ENCODE measurements around the gene AMY1A. TPM values are rescaled to one million over a fixed set of nuclear protein-coding genes. Genes with fewer than 3 reads are reported as not detected.

AMY1A gene
- total RNA-seq, result not detected

DNA sequence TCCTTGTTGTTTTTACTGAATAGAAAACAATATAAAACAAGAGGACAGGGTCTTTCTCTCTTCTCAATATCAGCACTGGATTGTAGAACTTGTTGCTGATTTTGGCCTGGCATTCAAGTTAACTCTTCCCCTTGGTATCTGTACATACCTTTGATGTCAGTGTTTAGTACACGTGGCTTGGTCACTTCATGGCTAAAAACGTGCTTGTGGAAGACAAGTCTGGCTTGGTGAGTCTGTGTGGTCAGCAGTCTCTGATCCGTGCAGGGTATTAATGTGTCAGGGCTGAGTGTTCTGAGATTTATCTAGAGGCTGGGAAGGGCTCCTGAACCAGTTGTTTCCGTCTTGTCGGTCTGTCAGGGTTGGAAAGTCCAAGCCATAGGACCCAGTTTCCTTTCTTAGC, at the start of gene AMY1A:
AMY1A (plus strand) TSS at position 301 of the 400 bp plus-strand sequence. CDS start 571 bp downstream, outside the sequence.

DNA sequence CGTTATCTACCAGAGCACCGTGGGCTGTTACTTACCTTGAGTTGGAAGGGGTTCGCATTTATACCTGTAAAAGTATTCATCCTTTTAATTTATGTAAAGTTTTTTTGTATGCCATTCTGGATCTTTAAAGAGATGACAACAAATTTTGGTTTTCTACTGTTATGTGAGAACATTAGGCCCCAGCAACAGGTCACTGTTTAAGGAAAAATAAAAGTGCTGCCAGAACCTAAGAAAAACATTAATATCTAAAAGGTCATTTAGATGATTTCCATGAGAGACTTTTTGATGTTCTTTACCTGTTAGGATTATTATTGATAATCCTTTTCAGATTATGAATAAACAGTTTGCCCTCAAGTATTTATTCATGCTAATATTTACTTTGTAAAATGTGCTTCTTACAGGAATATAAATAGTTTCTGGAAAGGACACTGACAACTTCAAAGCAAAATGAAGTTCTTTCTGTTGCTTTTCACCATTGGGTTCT, 38.5 kb upstream of the AMY1A start, which contains the start of gene AMY2A:
AMY2A (plus strand) TSS at position 434 of the 484 bp plus-strand sequence; CDS start at position 448, 14 bp downstream.

DNA sequence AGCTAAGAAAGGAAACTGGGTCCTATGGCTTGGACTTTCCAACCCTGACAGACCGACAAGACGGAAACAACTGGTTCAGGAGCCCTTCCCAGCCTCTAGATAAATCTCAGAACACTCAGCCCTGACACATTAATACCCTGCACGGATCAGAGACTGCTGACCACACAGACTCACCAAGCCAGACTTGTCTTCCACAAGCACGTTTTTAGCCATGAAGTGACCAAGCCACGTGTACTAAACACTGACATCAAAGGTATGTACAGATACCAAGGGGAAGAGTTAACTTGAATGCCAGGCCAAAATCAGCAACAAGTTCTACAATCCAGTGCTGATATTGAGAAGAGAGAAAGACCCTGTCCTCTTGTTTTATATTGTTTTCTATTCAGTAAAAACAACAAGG, 40.5 kb downstream of the AMY1A start, which contains the start of gene AMY1B:
AMY1B (minus strand) TSS at position 101 of the 400 bp plus-strand sequence. CDS start 571 bp downstream, outside the sequence.

Small RNA genes lying within 50 kb of the gene (small RNA-seq; reads per million reads assigned to genes)
- 0 reads per million in 2 donors for gene AC105272.1

Other genes with a start within 250 kb of the AMY1A start
- gene RNPC3, start 130.1 kb upstream of the AMY1A start, total RNA-seq, result 10 to 100 TPM in 1 of 2 donors, 1 to 10 TPM in 1; 9.3 to 14.5 TPM
- 1 to 10 TPM in 1 of 2 donors, under 1 TPM in 1; 1.00 to 1.0 TPM for gene AMY2B, start 84.2 kb upstream of the AMY1A start, total RNA-seq
- gene AMY2A, start 38.3 kb upstream of the AMY1A start, total RNA-seq, result not detected
- not detected for gene AMY1B, start 40.5 kb downstream of the AMY1A start, total RNA-seq
- gene AMY1C, start 94.1 kb downstream of the AMY1A start, total RNA-seq, result not detected